SU-DHL-6 (cell line): ENCODE results near the gene USP43.

Experiments
- EZH2phosphoT487 ChIP-seq: fragments of 200-600 bp; sonication (generic), shearing (Covaris generic); conservative IDR thresholded peaks from 2 replicates; pipeline ENCODE4 v1.6.1; 2018; ENCODE audit warnings: mild to moderate bottlenecking, antibody characterized with exemption, low read length, moderate library complexity, mixed read lengths
- TF ChIP-seq, protein P1 (sequence below): fragments of 200-600 bp; sonication (generic); IDR thresholded peaks from one replicate; pipeline ENCODE4 v1.5.1; 2017; ENCODE audit warnings: antibody characterized with exemption, mild to moderate bottlenecking, low read length, moderate library complexity; ENCODE audit not compliant: insufficient read depth, poor library complexity, severe bottlenecking

DNA sequence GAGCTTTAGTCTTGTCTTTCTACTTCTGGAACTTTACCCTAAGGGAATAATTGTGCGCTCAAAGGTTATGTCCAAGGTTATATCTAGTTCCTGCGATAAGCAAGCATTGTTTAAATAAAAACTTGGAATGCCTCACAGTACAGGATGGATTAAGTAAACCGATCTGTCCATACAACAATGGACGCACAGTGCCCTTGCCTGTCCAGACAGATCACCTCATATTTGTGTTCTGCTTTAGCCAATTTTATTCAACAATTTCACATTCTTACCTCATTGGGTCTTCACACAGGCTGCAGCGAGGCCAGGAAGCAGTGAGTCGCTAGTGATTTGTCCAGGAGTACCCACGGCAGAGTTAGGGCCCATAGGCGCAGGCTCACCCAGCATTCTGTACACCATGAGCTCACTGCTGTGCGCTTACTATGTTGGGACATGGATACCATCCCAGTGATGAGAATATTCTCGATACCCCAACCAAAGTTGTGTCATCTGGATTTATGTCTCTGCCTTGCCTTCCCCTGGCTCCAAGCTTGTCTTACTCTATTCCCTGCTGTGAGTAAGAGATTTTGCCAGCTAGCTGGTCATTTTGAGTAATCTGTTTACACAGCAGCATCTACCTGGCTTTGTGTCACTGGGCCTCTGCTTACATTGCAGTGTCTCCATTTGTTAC lies 39.8 kb downstream of the USP43 start:
- TF ChIP-seq, protein P1, sequence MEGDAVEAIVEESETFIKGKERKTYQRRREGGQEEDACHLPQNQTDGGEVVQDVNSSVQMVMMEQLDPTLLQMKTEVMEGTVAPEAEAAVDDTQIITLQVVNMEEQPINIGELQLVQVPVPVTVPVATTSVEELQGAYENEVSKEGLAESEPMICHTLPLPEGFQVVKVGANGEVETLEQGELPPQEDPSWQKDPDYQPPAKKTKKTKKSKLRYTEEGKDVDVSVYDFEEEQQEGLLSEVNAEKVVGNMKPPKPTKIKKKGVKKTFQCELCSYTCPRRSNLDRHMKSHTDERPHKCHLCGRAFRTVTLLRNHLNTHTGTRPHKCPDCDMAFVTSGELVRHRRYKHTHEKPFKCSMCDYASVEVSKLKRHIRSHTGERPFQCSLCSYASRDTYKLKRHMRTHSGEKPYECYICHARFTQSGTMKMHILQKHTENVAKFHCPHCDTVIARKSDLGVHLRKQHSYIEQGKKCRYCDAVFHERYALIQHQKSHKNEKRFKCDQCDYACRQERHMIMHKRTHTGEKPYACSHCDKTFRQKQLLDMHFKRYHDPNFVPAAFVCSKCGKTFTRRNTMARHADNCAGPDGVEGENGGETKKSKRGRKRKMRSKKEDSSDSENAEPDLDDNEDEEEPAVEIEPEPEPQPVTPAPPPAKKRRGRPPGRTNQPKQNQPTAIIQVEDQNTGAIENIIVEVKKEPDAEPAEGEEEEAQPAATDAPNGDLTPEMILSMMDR, result no peak
- TF ChIP-seq EZH2phosphoT487, result no peak
